Neuronal stem cell (in vitro differentiated cells): ENCODE data around the gene TACC3.
A peak's percentile ranks its signal among the peaks of the same experiment; 100 is the strongest.

ENCODE experiments used
- DNase-seq: peaks from one replicate; pipeline ENCODE4 v3.0.0-alpha.2; 2013; ENCODE audit warnings: low spot score
- H2AFZ ChIP-seq: one replicate; pipeline ENCODE4 v1.6.1; 2013; ENCODE audit warnings: mild to moderate bottlenecking, low read length, inconsistent platforms
- H2AK5ac ChIP-seq: 2 replicates; pipeline ENCODE4 v1.6.1; 2013; ENCODE audit warnings: low read depth, mild to moderate bottlenecking, inconsistent platforms, low read length, moderate library complexity, mixed read lengths
- H2BK120ac ChIP-seq: 2 replicates; pipeline ENCODE4 v1.6.1; 2013; ENCODE audit warnings: low read depth, mild to moderate bottlenecking, inconsistent platforms, low read length, moderate library complexity, mixed read lengths
- H2BK12ac ChIP-seq: one replicate; pipeline ENCODE4 v1.6.1; 2013; ENCODE audit warnings: low read length, inconsistent platforms
- H2BK15ac ChIP-seq: 2 replicates; pipeline ENCODE4 v1.6.1; 2013; ENCODE audit warnings: mild to moderate bottlenecking, low read length, inconsistent platforms, mixed read lengths
- H2BK5ac ChIP-seq: one replicate; pipeline ENCODE4 v1.6.1; 2013; ENCODE audit warnings: inconsistent platforms, mild to moderate bottlenecking, low read length, moderate library complexity
- H3K14ac ChIP-seq: one replicate; pipeline ENCODE4 v1.6.1; 2013; ENCODE audit warnings: low read length, inconsistent platforms
- H3K18ac ChIP-seq: 2 replicates; pipeline ENCODE4 v1.6.1; 2013; ENCODE audit warnings: low read length, inconsistent platforms
- H3K23ac ChIP-seq: 2 replicates; pipeline ENCODE4 v1.6.1; 2013; ENCODE audit warnings: low read depth, mild to moderate bottlenecking, mixed read lengths, low read length, inconsistent platforms; ENCODE audit not compliant: poor library complexity
- H3K27ac ChIP-seq: replicated peaks from 3 replicates; pipeline ENCODE4 v1.5.1; 2013; ENCODE audit warnings: low read length, inconsistent platforms
- H3K27me3 ChIP-seq, 3 experiments: 2 replicates each; pipeline ENCODE4 v1.6.1; 2013; ENCODE audit warnings: low read length in 3 of 3, mild to moderate bottlenecking in 2 of 3, inconsistent platforms in 1 of 3, low read depth in 1 of 3, mixed read lengths in 1 of 3, moderate library complexity in 1 of 3; ENCODE audit not compliant: control insufficient read depth in 3 of 3, insufficient read depth in 3 of 3
- H3K36me3 ChIP-seq, 2 donors: replicated peaks in 1 of 2; 2 replicates each; pipeline ENCODE4 v1.6.1; 2013; ENCODE audit warnings: low read length in 2 of 2; ENCODE audit not compliant: control insufficient read depth in 2 of 2, insufficient read depth in 2 of 2
- H3K4ac ChIP-seq: 2 replicates; pipeline ENCODE4 v1.6.1; 2013; ENCODE audit warnings: inconsistent platforms, mild to moderate bottlenecking, low read length, moderate library complexity
- H3K4me1 ChIP-seq, 2 donors: 1 replicate in 1 of 2; 2 replicates in 1 of 2; pipeline ENCODE4 v1.6.1; 2013; ENCODE audit warnings: low read length in 2 of 2, low read depth in 1 of 2; ENCODE audit not compliant: control insufficient read depth in 2 of 2, insufficient read depth in 1 of 2
- H3K4me2 ChIP-seq: one replicate; pipeline ENCODE4 v1.6.1; 2013; ENCODE audit warnings: mild to moderate bottlenecking, low read length, inconsistent platforms; ENCODE audit not compliant: insufficient read depth, poor library complexity, severe bottlenecking
- H3K4me3 ChIP-seq, 2 donors: 2 replicates each; pipeline ENCODE4 v1.5.1; 2013; ENCODE audit warnings: low read length in 2 of 2, mild to moderate bottlenecking in 2 of 2, inconsistent platforms in 1 of 2, moderate library complexity in 1 of 2
- H3K79me1 ChIP-seq: one replicate; pipeline ENCODE4 v1.6.1; 2013; ENCODE audit warnings: low read depth, mild to moderate bottlenecking, inconsistent platforms, low read length, moderate library complexity
- H3K9ac ChIP-seq: one replicate; pipeline ENCODE4 v1.6.1; 2013; ENCODE audit warnings: mild to moderate bottlenecking, low read depth, low read length, inconsistent platforms; ENCODE audit not compliant: poor library complexity
- H3K9me3 ChIP-seq, 2 donors: replicated peaks in 1 of 2; 2 replicates each; pipeline versions ENCODE3 to v1.6.1; 2013; ENCODE audit warnings: low read length in 2 of 2, mild to moderate bottlenecking in 2 of 2, inconsistent platforms in 1 of 2, low read depth in 1 of 2, mixed read lengths in 1 of 2, moderate library complexity in 1 of 2; ENCODE audit not compliant: control insufficient read depth in 2 of 2, insufficient read depth in 1 of 2
- H4K8ac ChIP-seq: one replicate; pipeline ENCODE4 v1.6.1; 2013; ENCODE audit warnings: low read depth, mild to moderate bottlenecking, inconsistent platforms, low read length, moderate library complexity
- H4K91ac ChIP-seq: one replicate; pipeline ENCODE4 v1.6.1; 2013; ENCODE audit warnings: low read length, low read depth, mild to moderate bottlenecking, inconsistent platforms; ENCODE audit not compliant: poor library complexity
- WGBS, 2 donors: extraction: QIAGEN DNeasy Blood & Tissue Kit; methylation state at CpG; one replicate each; pipeline ENCODE4 v1.1.7; 2013; ENCODE audit warnings: missing lambda C conversion rate in 2 of 2, mixed read lengths in 1 of 2; ENCODE audit not compliant: insufficient read length in 2 of 2, insufficient replicate concordance in 1 of 2; ENCODE audit errors: extremely low coverage in 2 of 2; 5-methylcytosine and 5-hydroxymethylcytosine counted together

Gene TACC3

DNA sequence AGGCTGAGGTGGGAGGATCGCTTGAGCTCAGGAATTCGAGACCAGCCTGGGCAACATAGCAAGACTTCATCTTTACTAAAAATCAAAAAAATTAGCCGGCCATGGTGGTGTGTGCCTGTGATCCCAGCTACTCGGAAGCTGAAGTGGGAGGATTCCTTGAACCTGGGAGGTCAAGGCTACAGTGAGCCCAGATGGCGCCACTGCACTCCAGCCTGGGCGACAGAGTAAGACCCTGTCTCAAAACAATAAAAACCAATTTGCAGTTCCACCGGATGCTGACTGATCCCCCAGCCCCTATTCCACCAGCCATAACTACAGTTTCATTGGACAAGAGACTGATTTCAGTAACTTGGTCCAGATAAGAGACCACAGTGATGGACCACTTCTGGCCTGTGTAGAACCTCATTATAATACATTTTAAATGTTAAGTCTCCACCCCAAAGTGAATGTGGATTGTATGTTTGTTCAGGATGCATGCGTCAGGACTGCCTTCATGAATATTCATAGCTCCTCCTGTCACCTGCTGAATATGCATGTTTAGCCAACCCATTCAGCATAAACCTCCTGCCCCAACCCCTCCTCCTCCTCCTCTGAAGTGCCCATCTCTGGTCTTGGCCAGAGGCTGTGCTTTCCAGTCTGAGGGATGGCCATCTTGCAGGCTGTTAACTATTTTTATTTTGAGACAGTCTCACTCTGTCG is 6.9 kb upstream of the TACC3 start:
- Histone ChIP-seq H3K79me1 (peaks cover 20% of the 10 kb centered on the region), H3K4me2 (no peak overlapping the region), H3K14ac (no peak overlapping the region), H3K4ac (no peak overlapping the region), H3K23ac (no peak overlapping the region), H2BK12ac (no peak overlapping the region), H3K4me3 (no peak overlapping the region), H3K18ac (no peak overlapping the region), H2AFZ (no peak overlapping the region), H2AK5ac (no peak overlapping the region), H2BK120ac (no peak overlapping the region), H3K4me1 (peaks cover 12 to 16% of the 10 kb centered on the region in 2 donors), H3K27ac (no peak overlapping the region), H2BK5ac (no peak overlapping the region), H3K9ac (no peak overlapping the region), H2BK15ac (no peak overlapping the region), H4K91ac (no peak overlapping the region), H3K36me3 (peaks cover 28 to 62% of the 10 kb centered on the region in 2 donors), H4K8ac (no peak overlapping the region), H3K9me3 (no peaks in the 10 kb centered on the region), H3K27me3 (no peaks in the 10 kb centered on the region)
- DNase-seq: no peak
- WGBS, 2 donors: no CpG with 5 or more reads among the region's 9 CpGs

DNA sequence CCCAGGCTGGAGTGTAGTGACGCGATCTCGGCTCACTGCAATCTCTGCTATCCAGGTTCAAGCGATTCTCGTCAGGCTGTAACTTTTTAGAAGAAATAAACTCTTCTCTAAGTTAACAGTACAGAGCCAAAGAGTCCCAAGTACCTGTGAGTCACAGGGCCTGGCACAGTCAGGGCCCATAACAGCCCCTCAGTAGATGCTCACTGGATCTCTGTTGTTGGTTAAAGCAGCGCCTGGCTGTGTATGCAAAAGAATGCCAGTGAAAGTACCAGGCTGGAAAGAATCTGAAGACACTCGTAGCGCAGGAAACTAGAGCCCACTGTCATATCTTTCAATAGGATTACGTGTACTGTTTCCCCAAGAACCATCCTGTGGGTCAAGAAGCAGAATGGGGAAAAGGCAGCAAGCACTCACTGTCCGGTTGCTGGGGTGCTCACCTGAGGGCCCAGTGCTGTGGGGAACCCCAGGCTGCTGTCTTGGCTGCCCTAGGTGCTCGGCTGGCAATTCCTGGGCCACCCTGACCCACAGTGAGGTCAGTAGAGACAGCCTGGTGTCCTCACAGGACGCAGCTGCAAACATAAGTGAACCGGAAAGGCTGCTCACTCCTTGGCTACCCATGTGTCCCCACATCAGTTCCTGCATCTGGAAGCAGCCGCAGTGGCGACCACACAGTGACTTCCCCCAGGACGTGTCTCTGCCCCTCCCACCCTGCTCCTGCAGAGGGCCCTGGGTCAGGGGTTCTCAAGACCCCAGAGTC is 6.1 kb upstream of the TACC3 start:
- no peak overlapping the region for H3K4me2 ChIP-seq
- no CpG with 5 or more reads among the region's 16 CpGs for WGBS, 2 donors
- H4K8ac ChIP-seq: peak overlapping the region; percentile 17
- H3K27me3 ChIP-seq: no peaks in the 10 kb centered on the region
- DNase-seq: no peak
- no peak overlapping the region for H3K4me3 ChIP-seq
- H3K4ac ChIP-seq: no peak overlapping the region
- H2BK12ac ChIP-seq: no peak overlapping the region
- no peak overlapping the region for H2BK5ac ChIP-seq
- H3K23ac ChIP-seq: no peak overlapping the region
- H4K91ac ChIP-seq: no peak overlapping the region
- peaks cover 0 to 2% of the 10 kb centered on the region in 2 donors for H3K9me3 ChIP-seq
- H3K4me1 ChIP-seq: peaks cover 18 to 23% of the 10 kb centered on the region in 2 donors
- H3K79me1 ChIP-seq: peaks cover 26% of the 10 kb centered on the region
- peaks cover 28 to 55% of the 10 kb centered on the region in 2 donors for H3K36me3 ChIP-seq
- H2AK5ac ChIP-seq: no peak overlapping the region
- H2BK120ac ChIP-seq: no peak overlapping the region
- H2AFZ ChIP-seq: no peak overlapping the region
- no peak overlapping the region for H2BK15ac ChIP-seq
- no peak overlapping the region for H3K27ac ChIP-seq
- H3K14ac ChIP-seq: no peak overlapping the region
- H3K18ac ChIP-seq: no peak overlapping the region
- H3K9ac ChIP-seq: no peak overlapping the region

DNA sequence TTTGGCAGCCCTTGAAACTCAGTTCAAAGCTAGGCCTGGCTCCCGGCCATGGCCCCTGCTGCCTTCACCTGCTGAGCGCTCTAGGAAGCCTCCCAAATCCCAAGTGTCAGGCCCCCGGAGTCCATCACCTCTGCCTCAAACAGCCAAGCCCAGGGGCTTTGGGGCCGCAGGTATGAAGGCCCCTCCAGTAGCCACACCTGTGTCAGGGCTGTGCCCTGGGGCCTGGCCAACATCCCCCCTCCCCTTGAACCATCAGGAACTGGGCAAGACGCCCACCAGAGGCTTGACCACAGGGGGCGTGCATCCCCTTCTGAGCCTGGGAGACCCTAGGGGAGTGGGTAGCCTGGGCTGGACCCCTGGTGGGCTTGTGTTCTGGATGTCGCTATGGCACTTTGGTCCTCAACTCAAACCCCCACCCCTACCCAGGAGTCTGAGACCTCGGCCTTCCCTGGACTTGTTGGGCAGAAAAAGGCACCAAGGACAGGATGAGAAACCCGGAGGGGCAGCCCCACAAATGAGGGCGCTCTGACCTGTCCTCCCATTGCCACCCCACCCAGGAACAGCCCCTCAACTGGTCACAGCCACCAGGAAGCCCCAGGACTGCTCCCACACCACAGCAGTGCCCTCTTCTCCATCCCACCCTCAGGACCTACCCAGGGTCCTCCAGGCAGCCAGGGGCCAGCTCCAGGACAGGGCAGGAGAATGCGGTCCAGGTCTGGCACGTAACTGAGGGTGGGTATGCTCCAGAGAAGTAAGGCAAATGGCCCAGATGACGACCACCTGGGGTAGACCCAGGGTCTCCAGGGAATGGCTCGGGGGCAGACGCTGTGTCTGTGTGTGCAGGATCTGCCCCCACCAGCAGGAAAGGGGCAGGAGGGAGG is 5.0 kb upstream of the TACC3 start:
- H3K23ac ChIP-seq: peak overlapping the region; percentile 86
- no peak overlapping the region for H2BK12ac ChIP-seq
- H3K27me3 ChIP-seq: no peaks in the 10 kb centered on the region
- no peak overlapping the region for H3K9ac ChIP-seq
- no peak overlapping the region for H3K27ac ChIP-seq
- H2BK120ac ChIP-seq: no peak overlapping the region
- no peak overlapping the region for H2BK15ac ChIP-seq
- peak overlapping the region; percentile 71 for H3K14ac ChIP-seq
- H3K9me3 ChIP-seq: peaks cover 0 to 2% of the 10 kb centered on the region in 2 donors
- no peak overlapping the region for H3K4me2 ChIP-seq
- H2AFZ ChIP-seq: no peak overlapping the region
- peaks cover 16 to 19% of the 10 kb centered on the region in 2 donors for H3K4me1 ChIP-seq
- H2AK5ac ChIP-seq: no peak overlapping the region
- H3K18ac ChIP-seq: no peak overlapping the region
- WGBS, 2 donors: no CpG with 5 or more reads among the region's 15 CpGs
- H3K79me1 ChIP-seq: peaks cover 28% of the 10 kb centered on the region
- no peak overlapping the region for H3K4ac ChIP-seq
- no peak overlapping the region for H4K8ac ChIP-seq
- no peak overlapping the region for H3K4me3 ChIP-seq
- H3K36me3 ChIP-seq: peaks cover 28 to 50% of the 10 kb centered on the region in 2 donors
- no peak overlapping the region for H2BK5ac ChIP-seq
- no peak for DNase-seq
- no peak overlapping the region for H4K91ac ChIP-seq
